K562 (cell line): Measurements from ENCODE around the gene DYRK1A. TPM values are rescaled to one million over a fixed set of nuclear protein-coding genes. Genes with fewer than 3 reads are reported as not detected.
A peak's percentile ranks its signal among the peaks of the same experiment; 100 is the strongest.

ENCODE experiments used
- ATAC-seq: fragments of 200-7000 bp; cut with Tn5 transposase; 3 replicates; pipeline ENCODE4 v1.9.1; 2020; ENCODE audit warnings: moderate library complexity
- BruUV-seq: library from RNA; stranded (reverse); fragments of 400-500 nt; replicated peaks from 2 replicates; lab custom pipeline; 2021; lab: Mats Ljungman, UMichigan
- CTCF ChIA-PET: fragments of 300-600 bp; formaldehyde crosslinking; extraction: SDS; loops from one replicate; lab custom pipeline; 2021; ENCODE audit warnings: low intra/inter-chr PET ratio; lab: Yijun Ruan, JAX
- POLR2A ChIA-PET: fragments of 300-600, 350-650 bp; sonication (Branson Sonifier 250); formaldehyde crosslinking; extraction: SDS; loops from one replicate; lab custom pipeline; 2021; ENCODE audit warnings: antibody characterized with exemption, inconsistent platforms; lab: Yijun Ruan, JAX
- DNase-seq, 4 experiments: peaks; one replicate each; pipeline versions ENCODE4 v3.0.0 to v3.0.0-alpha.2; 2011 to 2018; ENCODE audit warnings: low spot score in 3 of 4, mixed read lengths in 3 of 4; ENCODE audit errors: extremely low read depth in 1 of 4
- FAIRE-seq: peaks from 2 replicates; lab custom pipeline; 2011; peaks lifted over from hg19 to GRCh38; lab: Jason Lieb, UNC
- H2AFZ ChIP-seq: 2 replicates; pipeline ENCODE4 v1.6.0; 2011; ENCODE audit warnings: low read depth, low read length, control low read depth, inconsistent platforms
- H3K27ac ChIP-seq: fragments of 200-600 bp; 3 replicates; pipeline ENCODE4 v1.8.0; 2011; ENCODE audit warnings: low read depth, mild to moderate bottlenecking, control low read depth, inconsistent platforms, low read length, moderate library complexity, mixed read lengths; ENCODE audit errors: extremely low read depth
- H3K27me3 ChIP-seq, 2 experiments: fragments of 300-600 bp in 1 of 2; 2 replicates in 1 of 2; 3 replicates in 1 of 2; pipeline versions ENCODE4 v1.6.0 to v1.8.0; 2011; ENCODE audit warnings: inconsistent platforms in 2 of 2, low read length in 2 of 2, mild to moderate bottlenecking in 1 of 2, mixed read lengths in 1 of 2, moderate library complexity in 1 of 2; ENCODE audit not compliant: control insufficient read depth in 2 of 2, insufficient read depth in 2 of 2
- H3K36me3 ChIP-seq: fragments of 300-600 bp; 3 replicates; pipeline ENCODE4 v1.8.0; 2011; ENCODE audit warnings: mild to moderate bottlenecking, low read length, inconsistent platforms; ENCODE audit not compliant: control insufficient read depth, insufficient read depth
- H3K4me1 ChIP-seq, 2 experiments: fragments of 200-600 bp in 1 of 2; replicated peaks in 1 of 2; 2 replicates in 1 of 2; 3 replicates in 1 of 2; pipeline versions ENCODE4 v1.5.1 to v1.8.0; 2011; ENCODE audit warnings: inconsistent platforms in 2 of 2, low read length in 2 of 2, mild to moderate bottlenecking in 1 of 2, mixed read lengths in 1 of 2, moderate library complexity in 1 of 2; ENCODE audit not compliant: control insufficient read depth in 2 of 2, insufficient read depth in 2 of 2
- H3K4me2 ChIP-seq: 2 replicates; pipeline ENCODE4 v1.6.1; 2011; ENCODE audit warnings: low read length, control low read depth, inconsistent platforms, mixed read lengths; ENCODE audit not compliant: insufficient read depth
- H3K4me3 ChIP-seq: fragments of 200-600 bp; sonication (generic), shearing (Covaris generic); 2 replicates; pipeline ENCODE4 v1.5.1; 2016; ENCODE audit warnings: control low read depth, inconsistent platforms
- H3K79me2 ChIP-seq: fragments of 200-600 bp; 3 replicates; pipeline ENCODE4 v1.8.0; 2011; ENCODE audit warnings: low read length, inconsistent platforms; ENCODE audit not compliant: control insufficient read depth, insufficient read depth
- H3K9ac ChIP-seq, 2 experiments: 2 replicates each; pipeline versions ENCODE4 v1.6.0 to v1.6.1; 2011; ENCODE audit warnings: low read depth in 2 of 2, low read length in 2 of 2, control low read depth in 1 of 2, inconsistent platforms in 1 of 2, mild to moderate bottlenecking in 1 of 2, mixed read lengths in 1 of 2; ENCODE audit not compliant: insufficient read depth in 1 of 2
- H3K9me1 ChIP-seq: one replicate; pipeline ENCODE4 v1.6.0; 2011; ENCODE audit warnings: inconsistent platforms, mild to moderate bottlenecking, low read length, moderate library complexity; ENCODE audit not compliant: control insufficient read depth, insufficient read depth
- H3K9me3 ChIP-seq: replicated peaks from 2 replicates; pipeline ENCODE4 v1.5.1; 2011; ENCODE audit warnings: low read depth, low read length, inconsistent platforms; ENCODE audit not compliant: control insufficient read depth, insufficient read depth
- H4K20me1 ChIP-seq: replicated peaks from 2 replicates; pipeline ENCODE4 v1.6.1; 2011; ENCODE audit warnings: low read length, inconsistent platforms, mixed read lengths; ENCODE audit not compliant: control insufficient read depth, insufficient read depth
- ETS1 ChIP-seq: conservative IDR thresholded peaks from 2 replicates; pipeline ENCODE4 v1.6.1; 2011; ENCODE audit warnings: low read depth, mild to moderate bottlenecking, low read length; ENCODE audit not compliant: control insufficient read depth
- KDM1A ChIP-seq, 2 experiments: fragments of 450-650 bp; IDR thresholded peaks; 2 replicates each; pipeline ENCODE4 v1.6.1; 2016; ENCODE audit warnings: mild to moderate bottlenecking in 2 of 2
- PHB2 ChIP-seq: fragments of 450-650 bp; IDR thresholded peaks from 2 replicates; pipeline ENCODE4 v1.6.1; 2017; ENCODE audit warnings: low read depth
- SP1 ChIP-seq: sonication (generic); formaldehyde crosslinking; IDR thresholded peaks from 2 replicates; pipeline ENCODE4 v1.8.1; 2022; ENCODE audit warnings: mild to moderate bottlenecking, missing genetic modification reagents
- ZNF165 ChIP-seq: fragments of 250-450 bp; sonication (Bioruptor Pico); IDR thresholded peaks from 2 replicates; pipeline ENCODE4 v1.4.0; 2020; ENCODE audit warnings: borderline replicate concordance
- ZNF274 ChIP-seq: IDR thresholded peaks from 2 replicates; pipeline ENCODE4 v1.6.1; 2011; ENCODE audit warnings: low read depth, mild to moderate bottlenecking, low read length, moderate library complexity, borderline replicate concordance
- ZNF75A ChIP-seq: fragments of 450-650 bp; formaldehyde crosslinking; IDR thresholded peaks from 2 replicates; pipeline ENCODE4 v1.4.0; 2020; ENCODE audit warnings: mild to moderate bottlenecking
- WGBS: fragments of 100-300 bp; shearing (Covaris generic); methylation state at CpG from one replicate; pipeline ENCODE4 v1.1.6; 2016; ENCODE audit warnings: low coverage, mixed read lengths; ENCODE audit not compliant: insufficient coverage; ENCODE audit errors: missing lambda C conversion rate; 5-methylcytosine and 5-hydroxymethylcytosine counted together
- in situ Hi-C: fragments of 300-500 bp; cut with MboI; formaldehyde crosslinking; loops from 4 replicates; pipeline ENCODE4 v1.15.0; 2018; ENCODE audit warnings: inconsistent platforms, mixed read lengths
- intact Hi-C: fragments of 100-400 bp; cut with micrococcal nuclease; formaldehyde crosslinking; loops from 2 replicates; pipeline ENCODE4 v1.14.2; 2022
- polyA plus RNA-seq, 8 experiments: library from polyadenylated mRNA; depleted of rRNA in 4 of 8; stranded (reverse) in 5 of 8; unstranded in 3 of 8; fragments of >200 nt; fragmentation: Nextera tagmentation in 2 of 8; fragmentation: Illumina TruSeq in 1 of 8; extraction: Ambion mirVana in 2 of 8; extraction: Trizol in 1 of 8; gene quantifications; 2 replicates each; pipeline versions ENCODE4 v1.2.1 to v1.2.3, GENCODE V29; 2011 to 2014; ENCODE audit warnings: inconsistent platforms in 1 of 8, missing spikeins in 1 of 8
- total RNA-seq, 7 experiments: library from RNA; depleted of rRNA in 6 of 7; stranded (reverse); fragments of >200 nt in 6 of 7; fragmentation: Illumina TruSeq in 2 of 7; extraction: Trizol in 2 of 7; gene quantifications; 2 replicates each; pipeline versions ENCODE4 v1.2.1 to v1.2.3, GENCODE V29; 2011 to 2021; ENCODE audit warnings: low replicate concordance in 1 of 7

Gene DYRK1A
- total and polyA plus RNA-seq, 9 of the 15 experiments (the other 6 are each of a cell fraction or from before 2014, with no cell fraction given), result 3.7 to 64.8 (median 42.3) TPM

GRCh38 chr21:37552496-37553029, 186.0 kb downstream of the DYRK1A start (continued):
- no peak for TF ChIP-seq ETS1
- no peak for TF ChIP-seq ZNF274
- TF ChIP-seq ZNF75A, result no peak
- TF ChIP-seq ZNF165 (CRISPR knock-in tag), result no peak
- no peak for TF ChIP-seq PHB2

GRCh38 chr21:37553078-37553481, 186.5 kb downstream of the DYRK1A start:
- TF ChIP-seq SP1 (CRISPR knock-in tag), result no peak
- 0 out of 4 replicates have a peak, but pooled peaks of 1 of the 2 experiments have one; percentile 14 for TF ChIP-seq KDM1A (IDR thresholded peaks at IDR 0.05)
- Histone ChIP-seq H3K4me3 (no peak overlapping the region), H3K36me3 (no peaks in the 10 kb centered on the region), H3K4me1 (peaks cover 21 to 30% of the 10 kb centered on the region in 2 experiments), H2AFZ (no peak overlapping the region), H3K9ac (peak overlapping the region in 1 of 2 experiments; percentile 19; a peak in 1 of 4 replicates), H3K27me3 (peaks cover 3 to 4% of the 10 kb centered on the region in 2 experiments; a peak in 1 of 5 replicates), H3K27ac (no peak overlapping the region), H3K4me2 (no peak overlapping the region), H3K9me3 (peaks cover 2% of the 10 kb centered on the region), H4K20me1 (no peaks in the 10 kb centered on the region; the same call in 1 of the 2 replicates), H3K79me2 (no peaks in the 10 kb centered on the region), H3K9me1 (no peaks in the 10 kb centered on the region)
- DNase-seq (no peak), ATAC-seq (no peak; the same call in 2 of the 3 replicates), FAIRE-seq (no peak)
- intact Hi-C loops (no loop called here), in situ Hi-C loops (no loop called here)
- no TSS peak for BruUV-seq
- POLR2A ChIA-PET, result interaction anchor here (0.9 to 4.1 kb wide), 2 partner anchors 11 to 23 kb away, joined by 3 to 26 read pairs; no protein-coding TSS in a partner anchor
- CTCF ChIA-PET, result no interaction called here
- 37% methylated on average over 10 of the region's 10 CpGs for WGBS
